AG09319 (cell line): ENCODE measurements around the gene FADS1.
A peak's percentile ranks its signal among the peaks of the same experiment; 100 is the strongest.

ENCODE experiments used
- DNase-seq: peaks from one replicate; pipeline ENCODE4 v3.0.0-alpha.2; 2010; ENCODE audit warnings: low read depth; ENCODE audit errors: extremely low read depth
- CTCF ChIP-seq: IDR thresholded peaks from 2 replicates; pipeline ENCODE4 v1.5.1; 2011; ENCODE audit warnings: low read depth, mild to moderate bottlenecking, inconsistent platforms, low read length, moderate library complexity

Gene FADS1

DNA sequence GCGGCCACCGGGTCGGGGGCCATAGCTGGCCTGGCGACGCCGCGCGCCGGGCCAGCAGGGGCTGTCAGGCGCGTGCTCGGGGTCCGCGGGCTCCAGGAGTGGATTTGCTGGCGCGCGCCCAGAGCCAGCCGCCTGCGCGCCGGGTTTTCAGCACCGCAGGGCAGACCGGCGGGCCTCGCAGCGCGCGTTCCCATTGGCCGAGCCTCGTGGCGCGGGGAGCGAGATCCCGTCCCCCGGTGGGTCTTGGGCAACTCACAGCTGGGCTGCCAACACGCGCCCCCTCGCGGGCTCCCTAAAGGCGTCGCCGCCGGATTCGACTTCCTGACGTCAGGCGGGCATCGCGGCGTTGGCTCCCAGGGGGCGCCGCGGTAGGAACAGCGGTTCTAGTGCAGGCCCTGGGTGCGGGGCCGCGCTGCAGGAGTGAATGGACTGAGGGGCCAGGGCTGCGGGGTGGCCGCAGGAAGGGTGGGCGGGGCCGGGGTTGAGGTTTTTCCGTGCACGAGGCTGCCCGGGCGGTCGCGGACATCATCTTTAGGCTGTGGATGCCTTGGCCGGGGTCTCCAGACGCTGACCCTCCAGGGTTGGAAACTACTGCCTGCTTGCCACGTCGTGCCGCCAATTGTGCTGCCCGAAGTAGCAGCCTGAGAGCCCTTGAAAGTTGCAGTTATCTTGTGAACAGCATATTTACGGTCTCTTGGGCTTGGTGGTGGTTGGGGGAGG, at the start of gene FADS1:
Gene FADS1 (minus strand): TSS at position 268 of the 720 bp plus-strand sequence. CDS start 74 bp downstream, at position 194.
- DNase-seq = peak; percentile 87
- peak; percentile 60 for TF ChIP-seq CTCF

DNA sequence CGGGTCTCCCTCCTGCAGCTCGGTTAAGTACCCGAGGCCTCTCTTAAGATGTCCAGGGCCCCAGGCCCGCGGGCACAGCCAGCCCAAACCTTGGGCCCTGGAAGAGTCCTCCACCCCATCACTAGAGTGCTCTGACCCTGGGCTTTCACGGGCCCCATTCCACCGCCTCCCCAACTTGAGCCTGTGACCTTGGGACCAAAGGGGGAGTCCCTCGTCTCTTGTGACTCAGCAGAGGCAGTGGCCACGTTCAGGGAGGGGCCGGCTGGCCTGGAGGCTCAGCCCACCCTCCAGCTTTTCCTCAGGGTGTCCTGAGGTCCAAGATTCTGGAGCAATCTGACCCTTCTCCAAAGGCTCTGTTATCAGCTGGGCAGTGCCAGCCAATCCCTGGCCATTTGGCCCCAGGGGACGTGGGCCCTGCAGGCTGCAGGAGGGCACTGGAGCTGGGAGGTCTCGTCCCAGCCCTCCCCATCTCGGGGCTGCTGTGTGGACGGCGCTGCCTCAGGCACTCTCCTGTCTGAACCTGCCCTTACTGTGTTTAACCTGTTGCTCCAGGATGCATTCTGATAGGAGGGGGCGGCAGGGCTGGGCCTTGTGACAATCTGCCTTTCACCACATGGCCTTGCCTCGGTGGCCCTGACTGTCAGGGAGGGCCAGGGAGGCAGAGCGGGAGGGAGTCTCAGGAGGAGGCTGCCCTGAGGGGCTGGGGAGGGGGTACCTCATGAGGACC, 49.6 kb upstream of the FADS1 start:
- no peak for DNase-seq
- TF ChIP-seq CTCF = no peak

DNA sequence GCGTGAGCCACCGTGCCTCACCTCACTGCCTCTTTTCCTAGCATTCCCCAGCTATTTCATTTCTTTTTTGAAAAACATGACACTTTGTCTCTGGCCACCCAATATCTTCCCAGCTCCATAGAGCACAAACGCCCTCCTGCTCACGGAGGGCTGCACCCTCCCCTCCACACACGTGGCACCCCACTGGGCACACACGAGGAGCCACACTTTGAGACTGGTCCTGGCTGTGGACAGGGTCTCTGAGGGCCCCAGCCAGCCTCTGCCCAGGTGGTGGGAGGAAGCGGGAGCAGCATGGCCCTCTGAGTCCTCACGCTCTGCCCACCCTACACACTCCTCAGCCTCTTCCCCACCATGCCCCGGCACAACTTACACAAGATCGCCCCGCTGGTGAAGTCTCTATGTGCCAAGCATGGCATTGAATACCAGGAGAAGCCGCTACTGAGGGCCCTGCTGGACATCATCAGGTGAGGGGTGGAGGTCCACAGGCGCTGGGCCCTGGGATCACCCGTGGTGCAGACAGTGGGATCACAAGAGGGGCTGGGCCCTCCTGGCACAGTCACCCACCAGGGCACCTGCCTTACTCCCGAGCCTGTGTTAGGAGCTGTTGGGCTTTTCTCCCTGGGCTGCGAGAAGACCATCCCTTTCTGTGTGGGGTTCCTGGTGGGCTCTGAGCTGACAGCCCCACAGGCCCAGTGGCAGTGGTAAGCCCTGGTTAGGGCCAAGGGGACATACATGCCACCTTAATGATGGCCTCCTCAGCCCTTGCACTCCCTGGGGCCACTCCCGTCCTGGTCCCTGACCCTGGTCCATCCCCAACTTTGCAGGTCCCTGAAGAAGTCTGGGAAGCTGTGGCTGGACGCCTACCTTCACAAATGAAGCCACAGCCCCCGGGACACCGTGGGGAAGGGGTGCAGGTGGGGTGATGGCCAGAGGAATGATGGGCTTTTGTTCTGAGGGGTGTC, 48.3 kb upstream of the FADS1 start:
- DNase-seq = no peak
- no peak for TF ChIP-seq CTCF

DNA sequence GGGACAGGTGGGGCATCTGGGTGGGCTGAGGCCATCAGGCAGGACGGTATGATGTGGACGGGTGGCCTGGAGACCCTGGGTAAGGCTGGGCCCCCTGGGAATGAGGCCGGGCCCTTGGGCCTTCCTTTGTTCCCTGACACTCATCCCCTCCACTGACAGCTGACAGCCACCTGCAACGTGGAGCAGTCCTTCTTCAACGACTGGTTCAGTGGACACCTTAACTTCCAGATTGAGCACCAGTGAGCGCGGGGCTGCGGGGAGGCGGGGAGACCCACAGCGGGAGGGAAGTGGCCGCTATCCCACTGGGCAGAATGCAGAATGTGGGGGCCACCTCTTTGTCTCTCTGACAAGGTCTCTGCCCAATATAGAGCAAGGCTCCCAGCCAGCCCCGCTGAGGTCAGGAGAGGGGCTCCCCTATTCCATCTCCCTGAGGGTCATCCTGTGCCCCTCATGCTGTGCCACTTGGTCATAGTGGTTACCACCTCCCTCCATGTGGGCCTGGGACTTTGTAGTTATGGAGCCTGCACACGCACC, 46.8 kb upstream of the FADS1 start:
- TF ChIP-seq CTCF = no peak
- no peak for DNase-seq

DNA sequence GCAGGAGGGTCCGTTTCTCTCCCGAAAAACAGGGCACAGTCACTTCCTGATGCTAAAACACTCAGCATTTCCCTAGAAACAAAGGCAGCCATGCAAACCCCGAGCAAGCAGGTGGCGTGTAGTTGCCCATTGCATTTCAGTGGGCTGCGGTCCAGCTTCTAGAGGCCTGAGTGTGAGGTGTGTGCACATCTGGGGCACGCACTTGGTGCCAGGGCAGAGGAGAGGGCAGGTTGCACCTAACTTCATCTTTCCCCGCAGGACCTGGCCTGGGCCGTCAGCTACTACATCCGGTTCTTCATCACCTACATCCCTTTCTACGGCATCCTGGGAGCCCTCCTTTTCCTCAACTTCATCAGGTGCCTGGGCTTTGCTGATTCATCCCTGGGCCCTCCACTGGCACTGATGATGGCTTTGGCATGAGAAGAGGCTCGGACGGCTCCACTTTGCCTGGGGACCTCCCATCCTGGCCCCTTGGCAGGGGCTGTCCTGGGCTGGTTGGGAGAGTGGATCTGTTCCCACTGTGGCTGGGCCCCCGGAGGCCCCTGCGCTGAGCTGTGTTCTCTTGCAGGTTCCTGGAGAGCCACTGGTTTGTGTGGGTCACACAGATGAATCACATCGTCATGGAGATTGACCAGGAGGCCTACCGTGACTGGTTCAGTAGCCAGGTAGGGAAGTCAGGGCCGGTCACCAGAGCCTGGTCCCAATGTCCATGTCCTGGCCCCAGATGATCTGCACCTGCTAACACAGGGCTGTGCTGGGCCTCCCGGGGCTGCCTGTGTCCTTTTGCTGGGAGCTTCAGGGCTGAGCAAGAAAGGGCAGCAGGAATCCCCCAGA, 46.1 kb upstream of the FADS1 start:
- DNase-seq = no peak
- TF ChIP-seq CTCF = no peak

- no peak for DNase-seq
- TF ChIP-seq CTCF = no peak
Measured at GRCh38 chr11:61861634-61862033, 44.8 kb upstream of the FADS1 start.
